Brain microvascular endothelial cell (primary cell): ENCODE results near the gene EVC.

ENCODE experiments used
- DNase-seq: peaks from one replicate; pipeline ENCODE4 v3.0.0-alpha.2; 2020
- H3K27ac ChIP-seq: fragments of 250-450 bp; sonication (Bioruptor Pico); 2 replicates; pipeline ENCODE4 v1.5.1; 2020; ENCODE audit warnings: mild to moderate bottlenecking, moderate library complexity
- H3K27me3 ChIP-seq: fragments of 250-450 bp; sonication (Bioruptor Pico); replicated peaks from 2 replicates; pipeline ENCODE4 v1.5.1; 2020; ENCODE audit warnings: mild to moderate bottlenecking
- H3K36me3 ChIP-seq: fragments of 250-450 bp; sonication (Bioruptor Pico); replicated peaks from 2 replicates; pipeline ENCODE4 v1.5.1; 2020; ENCODE audit warnings: mild to moderate bottlenecking
- H3K4me3 ChIP-seq: 2 replicates; pipeline ENCODE4 v1.5.1; 2011; ENCODE audit warnings: low read depth, mild to moderate bottlenecking, control low read depth, low read length, moderate library complexity
- in situ Hi-C: cut with HindIII; loops from 2 replicates; pipeline ENCODE4 v1.10.0; 2017; ENCODE audit warnings: low sequenced_read_pairs, low pct_ligation_motif_present
- TF ChIP-seq, protein P1 (sequence below): IDR thresholded peaks from 2 replicates; pipeline ENCODE4 v1.5.1; 2011; ENCODE audit warnings: low read depth, mild to moderate bottlenecking, moderate library complexity, low read length, control low read depth, inconsistent platforms; ENCODE audit errors: missing control alignments

EVC gene

DNA sequence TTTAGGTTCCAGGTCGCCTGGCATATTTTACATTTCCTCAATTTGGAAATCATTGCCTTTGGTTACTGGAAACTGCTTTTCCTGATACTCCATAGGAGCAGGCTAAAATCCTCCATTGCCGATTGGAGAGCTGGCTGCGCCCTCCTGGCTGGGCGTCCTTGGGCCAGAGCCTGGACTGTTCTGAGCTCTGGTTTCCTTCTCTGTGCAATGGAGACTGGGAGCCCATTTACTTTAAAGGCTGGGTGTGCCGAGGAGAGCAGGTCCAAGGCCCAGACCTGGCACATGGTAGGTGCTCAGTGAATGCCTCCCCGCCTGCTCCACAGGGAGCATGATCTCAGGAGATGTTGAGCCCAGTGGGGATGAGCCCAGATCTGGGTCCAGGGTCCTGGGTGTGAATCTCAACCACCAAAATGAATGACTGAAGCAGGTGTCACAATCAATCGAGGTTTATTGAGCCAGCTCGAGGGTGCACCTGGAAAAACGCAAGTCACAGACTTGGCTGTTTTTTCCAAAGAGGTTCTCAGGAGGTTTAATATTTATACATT, 50.0 kb downstream of the EVC start:
- TF ChIP-seq, protein P1, sequence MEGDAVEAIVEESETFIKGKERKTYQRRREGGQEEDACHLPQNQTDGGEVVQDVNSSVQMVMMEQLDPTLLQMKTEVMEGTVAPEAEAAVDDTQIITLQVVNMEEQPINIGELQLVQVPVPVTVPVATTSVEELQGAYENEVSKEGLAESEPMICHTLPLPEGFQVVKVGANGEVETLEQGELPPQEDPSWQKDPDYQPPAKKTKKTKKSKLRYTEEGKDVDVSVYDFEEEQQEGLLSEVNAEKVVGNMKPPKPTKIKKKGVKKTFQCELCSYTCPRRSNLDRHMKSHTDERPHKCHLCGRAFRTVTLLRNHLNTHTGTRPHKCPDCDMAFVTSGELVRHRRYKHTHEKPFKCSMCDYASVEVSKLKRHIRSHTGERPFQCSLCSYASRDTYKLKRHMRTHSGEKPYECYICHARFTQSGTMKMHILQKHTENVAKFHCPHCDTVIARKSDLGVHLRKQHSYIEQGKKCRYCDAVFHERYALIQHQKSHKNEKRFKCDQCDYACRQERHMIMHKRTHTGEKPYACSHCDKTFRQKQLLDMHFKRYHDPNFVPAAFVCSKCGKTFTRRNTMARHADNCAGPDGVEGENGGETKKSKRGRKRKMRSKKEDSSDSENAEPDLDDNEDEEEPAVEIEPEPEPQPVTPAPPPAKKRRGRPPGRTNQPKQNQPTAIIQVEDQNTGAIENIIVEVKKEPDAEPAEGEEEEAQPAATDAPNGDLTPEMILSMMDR = no peak
- H3K27ac ChIP-seq = no peak overlapping the region
- in situ Hi-C loops = no loop called here
- no peaks in the 10 kb centered on the region for H3K27me3 ChIP-seq
- DNase-seq = no peak
- H3K36me3 ChIP-seq = peaks cover 28% of the 10 kb centered on the region
- no peak overlapping the region for H3K4me3 ChIP-seq

DNA sequence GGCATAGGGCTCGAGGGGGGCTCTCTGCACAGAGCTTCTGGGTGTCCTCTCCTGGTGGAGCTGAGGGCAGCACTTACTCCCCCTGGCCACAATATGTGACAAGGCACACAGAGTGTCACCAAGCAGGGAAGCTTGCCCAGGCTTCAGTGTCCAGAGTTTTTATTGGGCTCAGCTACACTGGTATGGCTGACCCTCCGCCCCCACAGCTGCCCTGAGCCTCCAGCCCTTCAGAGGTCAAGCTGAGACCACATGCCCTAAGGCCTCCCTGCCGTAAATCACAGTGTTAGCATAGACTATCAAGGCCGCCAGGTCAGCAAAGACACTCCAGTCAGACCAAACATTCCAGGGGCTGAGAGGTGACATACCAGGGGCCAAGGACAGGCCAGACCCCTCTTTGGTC, 59.0 kb downstream of the EVC start:
- DNase-seq = no peak
- peaks cover 23% of the 10 kb centered on the region for H3K36me3 ChIP-seq
- no peak overlapping the region for H3K4me3 ChIP-seq
- TF ChIP-seq, protein P1 = no peak
- H3K27me3 ChIP-seq = no peaks in the 10 kb centered on the region
- in situ Hi-C loops = no loop called here
- H3K27ac ChIP-seq = no peak overlapping the region

DNA sequence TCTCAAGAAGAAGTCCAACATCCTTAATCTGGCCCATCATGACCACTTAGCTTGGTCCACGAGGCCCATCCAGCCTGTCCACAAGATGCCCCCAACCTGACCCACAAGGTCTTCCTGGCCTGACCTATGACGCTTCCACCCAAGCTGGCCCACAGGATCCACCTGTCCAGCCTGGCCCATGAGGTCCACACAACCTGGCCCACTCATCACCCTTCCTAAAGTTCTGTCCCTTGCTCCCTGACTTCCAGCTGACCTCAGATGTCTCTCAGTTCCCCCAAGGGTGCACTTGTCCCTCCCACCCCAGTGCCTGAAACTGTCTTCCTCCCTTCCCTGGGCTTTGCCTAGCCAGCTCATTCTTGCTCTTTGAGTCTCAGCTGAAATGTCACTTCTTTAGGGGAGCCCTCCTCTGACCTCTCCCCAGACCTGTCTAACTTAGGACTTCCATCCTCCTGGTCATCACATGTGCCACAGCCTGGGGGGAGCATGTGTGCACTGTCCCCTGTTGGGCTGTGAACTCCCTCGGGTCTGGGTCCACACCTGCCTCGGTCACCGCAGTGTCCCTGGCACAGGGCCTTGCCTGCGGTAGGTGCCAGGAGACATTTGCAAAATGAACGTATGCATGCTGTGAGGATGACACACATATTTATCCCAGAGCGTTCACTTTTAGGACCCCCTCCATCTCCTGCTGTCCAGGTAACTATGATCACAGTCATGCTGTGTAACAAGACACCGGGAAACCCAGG, 61.7 kb downstream of the EVC start:
- DNase-seq = no peak
- TF ChIP-seq, protein P1 = no peak
- Histone ChIP-seq H3K36me3 (peaks cover 34% of the 10 kb centered on the region), H3K27ac (no peak overlapping the region), H3K27me3 (no peaks in the 10 kb centered on the region), H3K4me3 (no peak overlapping the region)
- in situ Hi-C loops = no loop called here

DNA sequence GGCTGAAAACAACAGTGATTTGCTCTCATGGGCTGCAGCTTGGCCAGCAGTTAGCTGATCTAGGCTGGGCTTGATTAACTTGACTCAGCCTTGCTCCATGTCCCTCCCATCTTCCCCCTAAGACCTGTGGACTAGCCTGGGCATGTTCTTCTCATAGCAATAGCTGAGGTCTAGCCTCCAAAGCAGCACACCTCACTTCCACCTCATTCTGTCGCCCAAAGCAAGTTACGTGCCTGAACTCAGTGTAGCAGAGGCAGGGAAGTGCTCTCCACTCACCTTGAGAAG, 62.2 kb downstream of the EVC start:
- Histone ChIP-seq H3K4me3 (no peak overlapping the region), H3K36me3 (peaks cover 30% of the 10 kb centered on the region), H3K27ac (no peak overlapping the region), H3K27me3 (no peaks in the 10 kb centered on the region)
- in situ Hi-C loops = no loop called here
- DNase-seq = peak; percentile 28
- TF ChIP-seq, protein P1 = no peak

DNA sequence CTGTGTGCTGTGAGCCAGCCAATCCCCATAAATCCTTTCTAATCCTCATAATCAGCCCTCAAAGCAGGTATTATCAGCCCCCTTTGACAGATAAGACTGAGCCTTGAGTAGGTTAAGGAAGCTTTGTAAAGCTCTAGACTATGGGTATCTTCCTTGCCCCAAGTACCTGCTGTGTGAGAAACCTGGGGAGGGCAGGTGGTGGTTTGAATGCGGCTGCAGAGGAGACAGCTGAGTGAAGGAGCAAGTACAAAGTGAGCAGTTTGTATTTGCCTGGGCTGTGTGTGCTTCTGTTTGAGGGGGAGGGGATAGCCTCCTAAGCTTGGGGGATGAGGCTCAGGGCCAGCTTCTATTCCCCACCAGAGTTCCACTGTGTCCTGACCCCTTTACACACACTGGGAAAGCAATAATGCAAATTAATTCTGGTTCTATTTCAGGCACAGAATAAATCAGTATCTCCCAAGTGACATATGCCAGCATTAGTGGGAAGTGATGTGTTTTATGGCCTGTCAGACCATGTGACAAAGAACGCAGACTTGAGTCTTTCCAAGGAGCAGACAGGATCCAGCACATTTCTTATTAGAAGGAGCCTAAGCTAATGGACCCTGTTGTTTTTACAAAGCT, 63.5 kb downstream of the EVC start:
- H3K36me3 ChIP-seq = peaks cover 23% of the 10 kb centered on the region
- TF ChIP-seq, protein P1 = no peak
- no peak for DNase-seq
- in situ Hi-C loops = no loop called here
- H3K4me3 ChIP-seq = no peak overlapping the region
- no peaks in the 10 kb centered on the region for H3K27me3 ChIP-seq
- H3K27ac ChIP-seq = no peak overlapping the region
